HG03460 (cell line): ENCODE data around the gene SIX1.

Experiments used
- ATAC-seq: cut with Tn5 transposase; IDR thresholded peaks from one replicate; pipeline ENCODE4 v1.9.1; 2021; ENCODE audit not compliant: unreplicated experiment

The SIX1 gene

GRCh38 chr14:60648934-60649874, at the start of gene SIX1:
Gene SIX1, minus strand, starts transcription at chr14:60649477. Its CDS starts 288 bp downstream, at chr14:60649189.
- peak; percentile 53 for ATAC-seq

GRCh38 chr14:60695327-60695726, 46.0 kb upstream of the SIX1 start:
- ATAC-seq, result no peak

- ATAC-seq, result no peak
These were observed 42.3 kb upstream of the SIX1 start for GRCh38 chr14:60691383-60692113.

GRCh38 chr14:60686865-60687264, 37.6 kb upstream of the SIX1 start:
- ATAC-seq, result no peak

GRCh38 chr14:60684203-60684602, 34.9 kb upstream of the SIX1 start:
- ATAC-seq, result no peak

GRCh38 chr14:60681271-60681670, 32.0 kb upstream of the SIX1 start:
- no peak for ATAC-seq

GRCh38 chr14:60680511-60680910, 31.2 kb upstream of the SIX1 start:
- no peak for ATAC-seq

- no peak for ATAC-seq
These were observed 30.4 kb upstream of the SIX1 start for GRCh38 chr14:60679566-60680258.

- no peak for ATAC-seq
These were observed 28.4 kb upstream of the SIX1 start for GRCh38 chr14:60677701-60678100.

- ATAC-seq, result no peak
These were observed 21.7 kb upstream of the SIX1 start for GRCh38 chr14:60670989-60671388.

GRCh38 chr14:60668431-60669112, 19.3 kb upstream of the SIX1 start:
- no peak for ATAC-seq

GRCh38 chr14:60665177-60665550, 15.9 kb upstream of the SIX1 start:
- no peak for ATAC-seq

- no peak for ATAC-seq
These were observed 13.7 kb upstream of the SIX1 start for GRCh38 chr14:60662982-60663381.

- no peak for ATAC-seq
These were observed 12.4 kb upstream of the SIX1 start for GRCh38 chr14:60661721-60662120.

GRCh38 chr14:60658909-60659585, 9.8 kb upstream of the SIX1 start:
- ATAC-seq, result no peak

- no peak for ATAC-seq
These were observed 9.0 kb upstream of the SIX1 start for GRCh38 chr14:60658211-60658690.

GRCh38 chr14:60657456-60658210, 8.4 kb upstream of the SIX1 start:
- ATAC-seq, result no peak

GRCh38 chr14:60656686-60657455, 7.6 kb upstream of the SIX1 start:
- ATAC-seq, result peak; percentile 79
